HG03520 (cell line): Measurements from ENCODE around the gene LPAR2.
"Not testable (repeated sequence)": the region's sequence is repeated elsewhere in the genome, so short reads cannot be mapped to it uniquely, and the experiment has no call there.

ENCODE experiments used
- ATAC-seq: cut with Tn5 transposase; IDR thresholded peaks from one replicate; pipeline ENCODE4 v1.9.1; 2021; ENCODE audit warnings: mild to moderate bottlenecking, moderate library complexity; ENCODE audit not compliant: unreplicated experiment

LPAR2 gene

DNA sequence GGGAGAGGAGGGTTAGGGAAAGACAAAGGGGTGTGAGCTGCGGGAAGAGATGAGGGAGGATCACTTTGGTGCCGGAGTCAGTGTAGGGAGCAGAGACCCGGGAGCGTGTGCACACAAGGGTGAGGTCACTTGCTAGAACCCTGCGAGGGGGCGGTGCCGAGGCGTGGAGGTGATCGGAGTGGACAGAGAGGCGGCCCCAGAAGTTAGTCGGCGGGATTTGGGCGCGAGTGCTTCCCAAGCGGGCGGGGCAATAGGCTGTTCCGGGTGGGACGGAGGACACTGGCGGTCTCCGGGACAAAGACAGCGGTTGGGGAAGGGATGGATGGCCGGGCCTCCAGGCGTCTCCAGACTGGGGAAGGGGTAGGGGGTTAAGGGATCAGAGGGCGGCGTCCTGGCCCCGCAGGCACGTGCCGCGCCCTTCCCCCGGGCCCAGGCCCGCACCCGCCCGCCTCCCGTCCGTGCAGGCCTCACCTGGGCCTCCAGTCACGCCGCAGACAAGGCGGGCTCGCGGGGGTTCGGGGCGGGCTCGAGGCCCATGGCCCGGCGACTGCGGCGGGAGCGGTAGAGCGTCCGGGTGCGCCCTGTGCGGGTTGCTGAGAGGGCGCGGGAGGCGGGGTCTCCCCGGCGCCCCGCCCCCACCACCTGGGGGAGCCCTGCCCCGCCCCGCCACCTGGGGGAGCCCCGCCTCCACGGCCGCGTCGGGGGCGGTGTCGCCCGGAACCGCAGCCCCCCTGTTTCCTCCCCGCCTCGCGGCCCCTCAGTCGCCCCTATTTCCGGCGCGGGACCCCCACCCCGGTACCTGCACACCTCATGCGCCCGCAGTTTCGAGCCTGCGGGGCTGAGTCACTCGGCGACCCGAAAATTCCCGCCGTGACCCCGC is at the start of gene LPAR2:
LPAR2 (minus strand) TSS at position 600 of the 880 bp plus-strand sequence. CDS start 945 bp downstream, outside the sequence.
- ATAC-seq: no peak

DNA sequence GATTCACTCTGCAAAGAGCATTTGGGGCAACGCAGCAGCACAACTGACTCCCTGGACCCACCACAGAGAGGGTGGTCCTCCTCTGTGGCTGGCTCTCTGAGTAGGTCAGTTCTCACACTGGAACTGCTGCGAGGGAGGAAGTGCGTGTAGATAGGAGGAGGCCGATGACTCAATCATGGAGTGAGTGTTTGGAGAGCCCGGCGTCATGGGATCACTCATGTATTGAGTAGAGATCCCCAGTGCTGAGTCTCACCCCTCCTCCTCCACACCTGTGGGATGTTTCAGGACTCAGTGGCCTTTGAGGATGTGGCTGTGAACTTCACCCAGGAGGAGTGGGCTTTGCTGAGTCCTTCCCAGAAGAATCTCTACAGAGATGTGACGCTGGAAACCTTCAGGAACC is 49.6 kb upstream of the LPAR2 start:
- ATAC-seq: no peak

DNA sequence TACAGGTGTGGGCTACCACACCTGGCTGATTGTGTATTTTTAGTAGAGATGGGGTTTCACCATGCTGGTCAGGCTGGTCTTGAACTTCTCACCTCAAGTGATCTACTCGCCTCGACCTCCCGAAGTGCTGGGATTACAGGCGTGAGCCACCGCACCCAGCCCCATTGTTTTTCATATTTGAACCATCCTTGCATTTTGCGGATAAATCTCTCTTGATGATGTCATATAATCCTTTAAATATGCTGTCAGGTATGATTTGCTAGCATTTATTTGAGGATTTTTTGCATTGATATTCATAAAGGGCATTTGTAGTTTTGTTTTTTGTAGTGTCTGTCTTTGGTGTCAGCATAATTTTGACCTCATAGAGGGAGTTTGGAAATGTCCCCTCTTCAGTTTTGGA is 46.3 kb upstream of the LPAR2 start:
- ATAC-seq: no peak

DNA sequence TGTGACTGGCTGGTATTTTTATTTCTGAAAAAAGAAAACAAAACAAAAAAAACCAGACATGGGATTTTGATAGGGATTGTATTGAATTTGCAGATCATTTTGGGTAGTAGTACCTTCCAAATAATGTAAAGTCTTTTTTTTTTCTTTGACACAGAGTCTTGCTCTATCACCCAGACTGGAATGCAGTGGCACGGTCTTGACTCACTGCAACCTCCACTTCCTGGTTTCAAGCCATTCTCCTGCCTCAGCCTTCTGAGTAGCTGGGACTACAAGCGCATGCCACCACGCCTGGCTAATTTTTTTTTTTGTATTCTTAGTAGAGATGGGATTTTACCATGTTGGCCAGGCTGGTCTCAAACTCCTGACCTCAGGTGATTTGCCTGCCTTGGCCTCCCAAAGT is 44.8 kb upstream of the LPAR2 start:
- no peak for ATAC-seq

GRCh38 chr19:19670070-19670551 is 42.1 kb upstream of the LPAR2 start:
- ATAC-seq: no peak

DNA sequence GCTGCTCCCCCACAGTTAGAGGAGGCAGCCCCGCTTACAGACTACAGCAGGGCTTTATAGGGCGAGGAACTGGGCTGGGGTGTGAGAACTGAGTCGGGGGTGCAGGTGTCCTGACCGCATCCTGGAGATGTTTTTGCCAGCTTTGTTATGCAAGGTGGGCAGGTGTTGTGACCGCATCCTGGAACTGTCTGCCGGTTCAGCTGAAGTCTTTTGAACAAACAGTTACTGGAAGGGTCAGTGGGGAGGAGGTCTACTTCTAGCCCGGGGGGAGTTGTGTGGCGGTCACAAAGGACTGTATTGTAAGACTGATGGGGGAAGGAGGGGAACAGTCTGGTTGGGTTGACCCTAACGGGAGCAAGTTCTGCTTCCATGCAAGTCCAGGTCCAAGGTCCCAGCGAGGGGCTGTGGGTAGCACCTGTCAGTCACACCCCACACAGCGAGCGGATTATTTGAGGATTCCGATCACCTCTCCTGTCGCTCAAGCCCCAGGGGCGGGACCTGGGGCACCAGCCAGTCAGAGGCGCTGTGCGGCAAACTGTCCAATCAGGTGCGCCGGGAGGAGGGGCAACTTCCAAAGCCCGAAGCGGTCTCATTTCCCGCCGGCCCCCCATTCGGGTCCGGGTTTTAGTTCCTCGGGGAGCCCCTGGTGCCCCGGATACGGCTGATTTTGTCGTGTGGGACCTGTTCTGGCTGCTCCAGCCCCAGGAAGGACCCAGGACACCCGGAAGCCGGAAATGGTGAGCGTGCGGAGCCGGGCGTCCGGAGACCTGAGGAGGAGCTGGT is 40.4 kb upstream of the LPAR2 start, which contains the start of gene ZNF101:
ZNF101 (plus strand) TSS at position 610 of the 783 bp plus-strand sequence; CDS start at position 735, 125 bp downstream.
- ATAC-seq: peak; percentile 49

DNA sequence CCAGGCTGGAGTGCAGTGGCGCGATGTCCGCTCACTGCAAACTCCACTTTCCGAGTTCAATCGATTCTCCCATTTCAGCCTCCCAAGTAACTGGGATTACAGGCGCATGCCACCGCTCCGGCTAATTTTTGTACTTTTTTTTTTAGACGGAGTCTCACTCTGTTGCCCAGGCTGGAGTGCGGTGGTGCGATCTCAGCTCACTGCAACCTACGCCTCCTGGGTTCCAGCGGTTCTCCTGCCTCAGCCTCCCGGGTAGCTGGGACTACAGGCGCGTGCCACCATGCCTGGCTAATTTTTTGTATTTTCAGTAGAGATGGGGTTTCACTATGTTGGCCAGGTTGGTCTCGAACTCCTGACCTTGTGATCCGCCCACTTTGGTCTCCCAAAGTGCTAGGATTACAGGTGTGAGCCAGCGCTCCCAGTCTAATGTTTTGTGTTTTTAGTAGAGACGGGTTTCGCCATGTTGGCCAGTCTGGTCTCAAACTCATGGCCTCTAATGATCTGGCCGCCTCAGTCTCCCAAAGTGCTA is 37.5 kb upstream of the LPAR2 start:
- ATAC-seq: not testable (repeated sequence)

DNA sequence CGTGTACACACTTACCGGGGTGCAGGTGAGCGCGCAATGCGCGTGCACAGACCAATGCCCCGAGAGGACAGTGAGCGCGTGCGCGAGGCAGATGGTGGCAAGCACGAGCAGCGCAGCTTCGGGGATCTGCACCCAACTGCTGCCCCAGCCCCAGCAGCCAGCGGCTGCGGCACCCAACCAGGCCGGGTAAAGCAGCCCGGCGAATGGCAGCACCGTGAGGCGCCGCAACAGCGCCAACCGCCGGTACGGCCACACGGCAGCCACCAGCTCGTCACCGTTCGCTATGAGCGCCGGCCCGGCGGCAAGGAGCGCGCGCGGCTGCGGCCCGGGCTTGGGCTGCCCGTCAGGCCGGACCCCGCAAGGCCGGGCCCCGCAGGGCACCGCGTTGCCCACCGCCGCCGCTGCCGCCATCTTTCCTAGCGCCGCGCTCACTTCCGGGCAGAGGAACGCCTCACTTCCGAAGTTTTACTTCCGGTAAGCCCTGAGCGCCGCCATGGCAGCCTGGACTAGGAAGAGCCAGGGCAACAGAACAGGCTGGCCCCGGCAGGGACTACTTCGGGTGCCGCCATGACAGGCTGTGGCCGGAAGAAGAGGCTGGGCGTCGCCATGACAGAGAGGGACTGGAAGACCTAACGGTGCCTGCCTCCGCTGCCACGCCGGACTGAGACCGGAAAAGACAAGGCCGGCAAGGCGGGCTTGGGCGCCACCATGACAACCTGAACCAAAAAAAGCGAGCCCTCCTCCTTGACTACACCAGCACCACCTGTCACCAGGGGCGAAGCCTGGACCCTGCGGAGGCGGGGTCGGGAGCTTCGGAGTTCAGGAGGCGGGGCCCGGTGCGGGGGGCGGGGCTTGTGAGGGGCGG is 35.5 kb upstream of the LPAR2 start, which contains the start of gene ATP13A1:
ATP13A1 (minus strand) TSS at position 421 of the 865 bp plus-strand sequence; CDS start at position 411, 10 bp downstream.
- ATAC-seq: peak; percentile 56

DNA sequence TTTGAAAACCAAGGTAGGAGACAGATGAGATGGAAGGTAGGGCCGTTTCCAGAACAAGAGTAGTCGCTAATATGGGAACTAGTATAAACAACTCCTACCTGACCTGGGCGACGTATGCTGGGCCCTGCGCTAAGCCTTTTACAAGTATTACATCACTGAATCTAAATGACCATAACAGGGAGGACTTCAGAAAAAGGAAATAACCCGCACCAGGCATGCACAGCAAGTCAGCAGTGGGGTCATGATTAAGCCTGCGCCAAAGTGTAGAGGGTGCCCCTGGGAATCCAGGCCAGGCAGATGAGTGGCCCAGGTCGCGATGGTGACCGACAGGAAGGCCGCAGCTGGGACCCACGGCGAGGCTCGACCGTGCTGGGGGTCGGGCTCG is 34.8 kb upstream of the LPAR2 start:
- peak; percentile 2 for ATAC-seq

GRCh38 chr19:19662344-19662743 is 34.3 kb upstream of the LPAR2 start:
- ATAC-seq: no peak

- ATAC-seq: peak; percentile 36
Measured at GRCh38 chr19:19661675-19662251, 33.7 kb upstream of the LPAR2 start.

- no peak for ATAC-seq
Measured at GRCh38 chr19:19661141-19661674, 33.2 kb upstream of the LPAR2 start.

- no peak for ATAC-seq
Measured at GRCh38 chr19:19659646-19660245, 31.7 kb upstream of the LPAR2 start.

DNA sequence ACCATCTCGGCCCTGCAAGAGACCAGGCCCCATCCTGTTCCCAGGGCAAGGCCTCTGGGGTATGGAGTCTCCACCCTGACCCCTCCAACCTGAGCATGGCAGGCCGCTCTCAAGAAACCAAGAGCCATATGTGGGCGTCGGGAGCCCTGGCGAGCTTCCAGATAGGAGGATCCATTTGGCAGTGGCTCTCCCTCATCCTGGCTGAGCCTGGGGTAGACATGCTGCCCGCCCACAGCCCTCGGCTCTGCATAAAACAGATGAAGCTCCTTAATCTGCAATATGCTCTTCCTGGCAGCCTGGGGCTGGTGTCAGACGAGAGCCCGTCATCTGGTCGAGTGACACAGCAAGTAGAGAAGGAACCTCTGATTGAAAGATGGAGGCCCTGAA is 29.4 kb upstream of the LPAR2 start:
- no peak for ATAC-seq

- ATAC-seq: no peak
Measured at GRCh38 chr19:19656451-19657396, 28.7 kb upstream of the LPAR2 start.

GRCh38 chr19:19655641-19656343 is 27.8 kb upstream of the LPAR2 start:
- ATAC-seq: no peak

DNA sequence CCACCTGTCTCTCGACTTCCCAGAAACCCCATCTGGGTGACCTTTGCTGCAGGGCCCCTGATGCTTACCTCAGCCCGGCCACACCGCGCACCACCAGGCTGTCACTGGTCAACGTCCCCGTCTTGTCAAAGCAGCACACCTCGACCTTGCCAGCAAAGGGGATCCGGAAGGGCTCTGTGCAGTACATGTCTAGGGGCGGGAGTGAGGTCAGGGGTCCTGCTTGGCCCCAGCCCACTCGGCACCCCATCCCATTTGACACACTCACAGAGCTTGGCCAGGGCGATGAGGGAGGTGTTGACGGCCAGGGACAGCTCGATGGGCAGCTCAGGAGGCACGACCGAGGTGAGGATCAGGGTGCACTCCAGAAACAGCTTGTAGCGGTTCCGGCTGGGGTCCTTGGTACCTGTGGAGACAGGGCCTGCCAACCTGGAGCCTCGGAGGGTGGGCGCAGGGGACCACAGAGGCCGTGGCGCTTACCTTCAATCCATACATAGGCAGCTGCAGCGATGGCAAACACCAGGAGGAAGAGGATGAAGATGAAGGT is 27.1 kb upstream of the LPAR2 start:
- ATAC-seq: no peak
